ENCODE results near the gene RHCG. TPM values are rescaled to one million over a fixed set of nuclear protein-coding genes. Genes with fewer than 3 reads are reported as not detected.

The RHCG gene
- total RNA-seq, 1 donor from 2014 or later, result 13.4 TPM

DNA sequence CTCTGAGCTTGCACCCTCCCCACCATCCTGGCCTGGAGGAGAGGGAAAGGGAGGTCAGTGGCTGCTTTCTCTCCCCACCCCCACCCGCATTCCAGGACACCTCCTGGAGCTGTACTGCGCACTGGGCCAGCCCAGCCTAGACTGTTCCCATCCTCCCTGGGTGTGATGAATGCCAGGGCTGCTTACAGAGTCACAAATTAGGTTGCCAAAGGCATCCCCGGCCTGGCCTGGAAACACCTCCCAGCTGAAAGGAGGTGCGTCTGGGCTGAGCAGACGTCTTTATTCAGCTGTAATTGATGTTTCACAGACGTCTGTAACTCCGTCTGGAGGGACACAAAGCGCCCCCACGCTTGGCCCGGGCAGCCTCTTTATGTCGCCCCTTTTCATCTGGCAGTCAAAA, 47.6 kb downstream of the RHCG start:
- Mint-ChIP-seq H3K27me3 (peaks cover 74% of the 10 kb centered on the region), H3K9me3 (no peaks in the 10 kb centered on the region), H3K4me1 (ENCODE audit: unreplicated experiment) (peaks cover 4% of the 10 kb centered on the region), H3K4me3 (no peak overlapping the region), H3K27ac (no peak overlapping the region), H3K36me3 (no peaks in the 10 kb centered on the region)
- DNase-seq (ENCODE audit: extremely low spot score, unreplicated experiment), result no peak
- TF ChIP-seq, protein P1, sequence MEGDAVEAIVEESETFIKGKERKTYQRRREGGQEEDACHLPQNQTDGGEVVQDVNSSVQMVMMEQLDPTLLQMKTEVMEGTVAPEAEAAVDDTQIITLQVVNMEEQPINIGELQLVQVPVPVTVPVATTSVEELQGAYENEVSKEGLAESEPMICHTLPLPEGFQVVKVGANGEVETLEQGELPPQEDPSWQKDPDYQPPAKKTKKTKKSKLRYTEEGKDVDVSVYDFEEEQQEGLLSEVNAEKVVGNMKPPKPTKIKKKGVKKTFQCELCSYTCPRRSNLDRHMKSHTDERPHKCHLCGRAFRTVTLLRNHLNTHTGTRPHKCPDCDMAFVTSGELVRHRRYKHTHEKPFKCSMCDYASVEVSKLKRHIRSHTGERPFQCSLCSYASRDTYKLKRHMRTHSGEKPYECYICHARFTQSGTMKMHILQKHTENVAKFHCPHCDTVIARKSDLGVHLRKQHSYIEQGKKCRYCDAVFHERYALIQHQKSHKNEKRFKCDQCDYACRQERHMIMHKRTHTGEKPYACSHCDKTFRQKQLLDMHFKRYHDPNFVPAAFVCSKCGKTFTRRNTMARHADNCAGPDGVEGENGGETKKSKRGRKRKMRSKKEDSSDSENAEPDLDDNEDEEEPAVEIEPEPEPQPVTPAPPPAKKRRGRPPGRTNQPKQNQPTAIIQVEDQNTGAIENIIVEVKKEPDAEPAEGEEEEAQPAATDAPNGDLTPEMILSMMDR (conservative IDR thresholded peaks at IDR 0.05), result no peak

DNA sequence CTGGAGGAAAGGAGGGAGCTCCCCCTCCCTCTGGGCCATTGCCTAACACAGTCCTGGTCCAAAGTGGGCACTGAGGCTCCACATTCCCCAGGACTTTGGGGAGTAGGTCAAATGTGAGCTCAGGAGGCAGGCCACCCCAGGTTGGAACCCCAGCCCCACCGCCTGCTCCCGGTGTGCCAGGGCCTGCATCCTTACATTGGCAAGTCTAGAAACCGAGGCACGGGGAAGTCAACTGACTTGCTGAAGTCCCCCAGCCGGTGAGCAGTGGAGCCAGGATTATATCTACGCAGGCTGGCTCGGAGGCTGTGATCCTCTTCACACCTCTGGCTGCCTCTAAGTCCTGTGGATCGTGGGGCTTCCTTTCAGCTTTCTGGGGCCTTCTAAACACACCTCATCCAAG, 48.7 kb downstream of the RHCG start:
- Mint-ChIP-seq H3K4me1 (ENCODE audit: unreplicated experiment) (peaks cover 9% of the 10 kb centered on the region), H3K9me3 (no peaks in the 10 kb centered on the region), H3K4me3 (no peak overlapping the region), H3K27ac (no peak overlapping the region), H3K27me3 (peaks cover 73% of the 10 kb centered on the region), H3K36me3 (no peaks in the 10 kb centered on the region)
- DNase-seq (ENCODE audit: extremely low spot score, unreplicated experiment), result no peak
- TF ChIP-seq, protein P1 (conservative IDR thresholded peaks at IDR 0.05), result no peak

DNA sequence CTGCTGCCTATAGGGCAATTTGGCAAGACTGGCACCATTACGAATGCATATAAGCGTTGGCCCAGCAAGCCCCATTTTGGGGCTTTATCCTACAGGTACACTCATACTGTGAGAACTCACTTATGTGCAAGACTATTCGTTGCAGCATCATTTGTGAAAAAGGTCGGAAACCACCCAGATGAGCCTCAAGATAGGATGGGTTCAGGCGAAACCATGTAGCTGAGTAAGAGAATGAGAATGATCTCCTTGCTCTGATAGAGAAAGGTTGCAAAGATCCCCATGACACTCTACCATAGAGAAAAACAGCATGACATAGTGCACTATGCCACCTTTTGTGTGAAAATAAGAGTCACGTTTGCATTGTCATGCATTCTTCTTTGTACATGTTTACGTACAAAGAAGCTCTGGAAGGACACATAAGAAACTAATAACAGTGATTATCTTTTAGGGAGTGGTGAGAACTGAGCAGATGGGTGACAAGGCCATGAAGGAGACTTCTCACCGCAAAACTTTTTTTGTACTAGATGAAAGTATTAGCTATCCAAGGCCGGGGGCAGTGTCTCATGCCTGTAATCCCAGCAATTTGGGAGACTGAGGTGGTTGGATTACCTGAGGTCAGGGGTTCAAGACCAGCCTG, 50.0 kb downstream of the RHCG start:
- H3K9me3 Mint-ChIP-seq, result no peaks in the 10 kb centered on the region
- peaks cover 9% of the 10 kb centered on the region for H3K4me1 Mint-ChIP-seq (ENCODE audit: unreplicated experiment)
- H3K27ac Mint-ChIP-seq, result no peak overlapping the region
- H3K4me3 Mint-ChIP-seq, result no peak overlapping the region
- H3K36me3 Mint-ChIP-seq, result no peaks in the 10 kb centered on the region
- DNase-seq (ENCODE audit: extremely low spot score, unreplicated experiment), result no peak
- TF ChIP-seq, protein P1 (conservative IDR thresholded peaks at IDR 0.05), result no peak
- H3K27me3 Mint-ChIP-seq, result peaks cover 66% of the 10 kb centered on the region

DNA sequence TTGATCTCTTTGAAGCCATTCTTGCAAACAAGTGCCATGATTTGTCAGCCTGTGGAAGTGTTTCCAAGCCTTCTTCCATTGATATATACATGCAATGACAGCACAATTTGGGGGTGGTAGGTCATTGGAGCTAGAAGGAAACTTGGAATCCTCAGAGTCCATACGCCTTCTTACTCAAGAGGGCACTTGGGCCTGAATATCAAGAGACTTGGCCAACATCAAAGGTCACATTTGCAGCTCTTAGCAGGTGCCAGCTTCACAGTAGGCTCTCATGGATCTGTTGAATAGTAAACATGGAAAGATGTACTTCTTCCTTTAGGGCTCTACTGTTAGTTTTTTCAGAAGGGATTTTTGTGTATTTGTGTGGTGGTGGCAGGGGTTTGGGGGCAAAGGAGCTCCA, 50.9 kb downstream of the RHCG start:
- H3K4me3 Mint-ChIP-seq, result no peak overlapping the region
- peaks cover 9% of the 10 kb centered on the region for H3K4me1 Mint-ChIP-seq (ENCODE audit: unreplicated experiment)
- peaks cover 59% of the 10 kb centered on the region for H3K27me3 Mint-ChIP-seq
- no peaks in the 10 kb centered on the region for H3K9me3 Mint-ChIP-seq
- no peaks in the 10 kb centered on the region for H3K36me3 Mint-ChIP-seq
- no peak for DNase-seq (ENCODE audit: extremely low spot score, unreplicated experiment)
- no peak overlapping the region for H3K27ac Mint-ChIP-seq
- TF ChIP-seq, protein P1 (conservative IDR thresholded peaks at IDR 0.05), result no peak

DNA sequence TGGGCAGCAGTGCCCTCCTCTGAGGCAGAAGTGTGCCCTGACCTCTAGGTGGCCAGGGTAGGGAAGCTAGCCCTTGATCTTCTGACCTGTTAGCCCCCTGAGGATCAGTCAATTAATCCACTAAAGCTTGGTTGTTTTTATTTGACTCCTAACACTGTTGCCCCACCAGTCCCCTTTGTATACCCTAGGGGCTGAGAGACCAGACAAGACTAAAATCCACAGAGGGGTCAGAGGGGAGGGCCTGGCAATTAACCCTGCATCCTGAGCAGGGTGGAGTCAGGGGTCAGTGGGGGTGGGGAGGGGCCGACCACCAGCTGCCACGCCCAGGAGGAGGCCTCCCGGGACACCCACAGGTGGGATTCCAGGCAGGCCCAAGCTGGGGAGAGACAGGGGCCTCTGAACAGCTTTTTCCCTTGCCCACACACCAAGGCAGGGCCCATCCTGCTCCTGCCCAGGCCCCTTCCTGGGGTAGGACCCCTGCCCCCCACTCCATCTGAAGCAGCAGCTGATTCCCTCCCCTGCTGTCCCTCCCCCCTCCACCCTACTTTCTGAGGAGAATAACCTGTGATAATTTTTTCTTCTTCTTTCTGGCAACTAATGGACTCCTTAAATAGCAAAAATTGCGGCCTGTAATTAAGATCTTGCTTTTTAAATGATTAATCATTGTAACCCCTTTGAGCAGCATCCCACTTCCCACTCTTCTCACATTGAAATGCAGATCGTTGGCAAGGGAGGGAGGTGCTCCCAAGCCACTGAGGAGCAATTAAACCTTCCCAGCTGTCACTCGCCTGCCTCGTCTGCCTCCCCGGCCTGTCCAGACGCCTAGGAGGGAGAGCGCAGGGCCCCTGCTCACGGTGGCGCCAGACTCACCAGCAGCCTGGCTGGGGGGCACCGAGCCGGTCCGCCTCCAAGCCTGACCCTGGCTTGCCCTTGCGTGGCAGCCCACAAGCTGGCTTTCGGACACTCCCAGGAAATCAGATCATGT, 51.9 kb downstream of the RHCG start:
- H3K9me3 Mint-ChIP-seq, result no peaks in the 10 kb centered on the region
- peaks cover 9% of the 10 kb centered on the region for H3K4me1 Mint-ChIP-seq (ENCODE audit: unreplicated experiment)
- TF ChIP-seq, protein P1 (conservative IDR thresholded peaks at IDR 0.05), result no peak
- DNase-seq (ENCODE audit: extremely low spot score, unreplicated experiment), result no peak
- no peak overlapping the region for H3K27ac Mint-ChIP-seq
- H3K27me3 Mint-ChIP-seq, result peaks cover 59% of the 10 kb centered on the region
- no peak overlapping the region for H3K4me3 Mint-ChIP-seq
- H3K36me3 Mint-ChIP-seq, result no peaks in the 10 kb centered on the region

All from type B pancreatic cell (in vitro differentiated cells).